Rectal smooth muscle tissue (tissue), 1 donor: ENCODE data around the gene PCDHA6.
"Not testable (repeated sequence)": the region's sequence is repeated elsewhere in the genome, so short reads cannot be mapped to it uniquely, and the experiment has no call there.

Experiments used
- H3K27ac ChIP-seq: one replicate; pipeline ENCODE4 v1.7.0; 2013; ENCODE audit warnings: low read depth, low read length, inconsistent platforms
- H3K27me3 ChIP-seq: one replicate; pipeline ENCODE4 v1.7.0; 2013; ENCODE audit warnings: low read length; ENCODE audit not compliant: control insufficient read depth, insufficient read depth
- H3K36me3 ChIP-seq: one replicate; pipeline ENCODE4 v1.7.0; 2013; ENCODE audit warnings: low read length; ENCODE audit not compliant: control insufficient read depth, insufficient read depth
- H3K4me1 ChIP-seq: one replicate; pipeline ENCODE4 v1.7.0; 2013; ENCODE audit warnings: low read length; ENCODE audit not compliant: control insufficient read depth, insufficient read depth
- H3K4me3 ChIP-seq: one replicate; pipeline ENCODE4 v1.7.0; 2013; ENCODE audit warnings: low read length
- H3K9ac ChIP-seq: one replicate; pipeline ENCODE4 v1.7.0; 2013; ENCODE audit warnings: low read length

PCDHA6 gene

DNA sequence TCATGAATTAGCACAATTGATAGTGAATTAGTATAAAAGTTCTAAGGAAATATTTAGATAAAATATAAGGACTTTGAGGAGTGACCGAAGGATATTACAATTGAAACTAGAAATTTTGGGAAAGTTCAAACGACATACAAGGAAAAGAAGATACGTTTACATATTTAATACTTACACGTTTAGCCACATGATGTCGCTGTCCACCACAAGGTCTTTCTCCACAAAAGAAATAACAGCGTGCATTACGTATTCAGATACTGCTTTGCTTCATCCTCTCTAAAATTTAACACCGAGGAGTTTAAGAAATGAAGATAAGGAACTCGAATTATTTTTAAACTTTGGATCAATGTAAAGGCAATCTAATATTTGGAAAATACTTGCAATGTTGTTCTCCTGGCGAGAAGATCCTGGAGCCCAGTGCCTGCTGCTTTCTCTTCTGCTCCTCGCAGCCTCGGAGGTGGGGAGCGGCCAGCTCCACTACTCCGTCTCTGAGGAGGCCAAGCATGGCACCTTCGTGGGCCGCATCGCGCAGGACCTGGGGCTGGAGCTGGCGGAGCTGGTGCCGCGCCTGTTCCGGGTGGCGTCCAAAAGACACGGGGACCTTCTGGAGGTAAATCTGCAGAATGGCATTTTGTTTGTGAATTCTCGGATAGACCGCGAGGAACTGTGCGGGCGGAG lies 26.8 kb upstream of the PCDHA6 start, which contains the start of gene PCDHA3:
PCDHA3 (plus strand) TSS at position 242 of the 678 bp plus-strand sequence.
- no peak within 1 kb of the TSS for H3K9ac ChIP-seq
- peak within 1 kb of the TSS; percentile 14 for H3K4me3 ChIP-seq
- no peak within 1 kb of the TSS for H3K27ac ChIP-seq
- H3K27me3 ChIP-seq: no peaks in the 10 kb centered on the region
- no peaks in the 10 kb centered on the region for H3K4me1 ChIP-seq
- H3K36me3 ChIP-seq: no peaks in the 10 kb centered on the region

- H3K27me3 ChIP-seq: no peaks in the 10 kb centered on the region
- H3K4me3 ChIP-seq: no peak overlapping the region
- H3K9ac ChIP-seq: no peak overlapping the region
- H3K27ac ChIP-seq: no peak overlapping the region
- H3K4me1 ChIP-seq: no peaks in the 10 kb centered on the region
- no peaks in the 10 kb centered on the region for H3K36me3 ChIP-seq
These were observed 26.3 kb upstream of the PCDHA6 start for GRCh38 chr5:140801494-140801841.

DNA sequence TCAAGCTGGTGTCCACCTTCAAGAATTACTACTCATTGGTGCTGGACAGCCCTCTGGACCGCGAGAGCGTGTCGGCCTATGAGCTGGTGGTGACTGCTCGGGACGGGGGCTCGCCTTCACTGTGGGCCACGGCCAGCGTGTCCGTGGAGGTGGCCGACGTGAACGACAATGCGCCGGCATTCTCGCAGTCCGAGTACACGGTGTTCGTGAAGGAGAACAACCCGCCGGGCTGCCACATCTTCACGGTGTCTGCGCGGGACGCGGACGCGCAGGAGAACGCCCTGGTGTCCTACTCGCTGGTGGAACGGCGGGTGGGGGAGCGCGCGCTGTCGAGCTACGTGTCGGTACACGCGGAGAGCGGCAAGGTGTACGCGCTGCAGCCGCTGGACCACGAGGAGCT lies 25.4 kb upstream of the PCDHA6 start:
- H3K36me3 ChIP-seq, H3K27ac ChIP-seq, H3K9ac ChIP-seq, H3K27me3 ChIP-seq, H3K4me1 ChIP-seq, H3K4me3 ChIP-seq: not testable (repeated sequence)

GRCh38 chr5:140802781-140803271 lies 24.9 kb upstream of the PCDHA6 start:
- Histone ChIP-seq H3K4me3 (no peak overlapping the region), H3K4me1 (no peaks in the 10 kb centered on the region), H3K36me3 (no peaks in the 10 kb centered on the region), H3K27me3 (no peaks in the 10 kb centered on the region), H3K27ac (no peak overlapping the region), H3K9ac (no peak overlapping the region)

DNA sequence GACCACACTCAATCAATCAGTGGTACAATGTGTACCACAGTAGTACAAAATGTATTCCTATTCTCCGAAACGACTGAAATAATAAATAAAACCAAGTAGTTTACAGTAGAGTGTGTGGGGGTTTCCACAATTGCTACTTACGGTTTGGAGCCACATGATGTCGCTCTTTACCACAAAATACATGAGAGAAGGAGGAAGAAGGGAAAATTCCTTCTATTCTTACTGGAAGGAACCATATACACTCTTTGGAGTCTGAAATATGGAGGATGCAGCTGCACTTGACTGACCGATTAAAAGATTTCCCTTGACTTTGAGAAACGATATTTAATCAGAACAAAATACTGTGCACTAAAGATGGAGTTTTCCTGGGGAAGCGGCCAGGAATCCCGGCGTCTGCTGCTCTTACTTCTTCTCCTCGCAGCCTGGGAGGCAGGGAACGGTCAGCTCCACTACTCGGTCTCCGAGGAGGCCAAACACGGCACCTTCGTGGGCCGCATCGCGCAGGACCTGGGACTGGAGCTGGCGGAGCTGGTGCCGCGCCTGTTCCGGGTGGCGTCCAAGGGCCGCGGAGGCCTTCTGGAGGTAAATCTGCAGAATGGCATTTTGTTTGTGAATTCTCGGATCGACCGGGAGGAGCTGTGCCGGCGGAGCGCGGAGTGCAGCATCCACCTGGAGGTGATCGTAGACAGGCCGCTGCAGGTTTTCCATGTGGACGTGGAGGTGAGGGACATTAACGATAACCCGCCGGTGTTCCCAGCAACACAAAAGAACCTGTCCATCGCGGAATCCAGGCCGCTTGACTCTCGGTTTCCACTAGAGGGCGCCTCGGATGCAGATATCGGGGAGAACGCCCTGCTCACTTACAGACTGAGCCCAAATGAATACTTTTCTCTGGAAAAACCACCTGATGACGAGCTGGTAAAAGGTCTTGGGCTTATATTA lies 20.7 kb upstream of the PCDHA6 start, which contains the start of gene PCDHA4:
PCDHA4 (plus strand) TSS at position 235 of the 942 bp plus-strand sequence.
- Histone ChIP-seq H3K4me1 (no peaks in the 10 kb centered on the region), H3K27me3 (no peaks in the 10 kb centered on the region), H3K9ac (no peak within 1 kb of the TSS), H3K27ac (no peak within 1 kb of the TSS), H3K4me3 (peak within 1 kb of the TSS; percentile 40), H3K36me3 (no peaks in the 10 kb centered on the region)

- not testable (repeated sequence) for H3K27me3 ChIP-seq, H3K9ac ChIP-seq, H3K36me3 ChIP-seq, H3K4me3 ChIP-seq, H3K27ac ChIP-seq, H3K4me1 ChIP-seq
These were observed 19.4 kb upstream of the PCDHA6 start for GRCh38 chr5:140808241-140808888.

- Histone ChIP-seq H3K36me3 (no peaks in the 10 kb centered on the region), H3K9ac (no peak overlapping the region), H3K4me3 (no peak overlapping the region), H3K27me3 (no peaks in the 10 kb centered on the region), H3K4me1 (no peaks in the 10 kb centered on the region), H3K27ac (no peak overlapping the region)
These were observed 18.9 kb upstream of the PCDHA6 start for GRCh38 chr5:140808889-140809291.

GRCh38 chr5:140821375-140822280 lies 6.1 kb upstream of the PCDHA6 start, which contains the start of gene PCDHA5:
TSS of gene PCDHA5 (plus strand) at chr5:140821613.
- Histone ChIP-seq H3K4me3 (no peak within 1 kb of the TSS), H3K9ac (no peak within 1 kb of the TSS), H3K36me3 (no peaks in the 10 kb centered on the region), H3K27me3 (no peaks in the 10 kb centered on the region), H3K27ac (no peak within 1 kb of the TSS), H3K4me1 (no peaks in the 10 kb centered on the region)

- H3K9ac ChIP-seq: no peak overlapping the region
- H3K4me1 ChIP-seq: no peaks in the 10 kb centered on the region
- H3K27ac ChIP-seq: no peak overlapping the region
- H3K27me3 ChIP-seq: no peaks in the 10 kb centered on the region
- H3K4me3 ChIP-seq: no peak overlapping the region
- H3K36me3 ChIP-seq: no peaks in the 10 kb centered on the region
These were observed 5.5 kb upstream of the PCDHA6 start for GRCh38 chr5:140822281-140822629.

- H3K9ac ChIP-seq, H3K4me3 ChIP-seq, H3K36me3 ChIP-seq, H3K4me1 ChIP-seq, H3K27ac ChIP-seq, H3K27me3 ChIP-seq: not testable (repeated sequence)
These were observed 4.8 kb upstream of the PCDHA6 start for GRCh38 chr5:140822969-140823368.

DNA sequence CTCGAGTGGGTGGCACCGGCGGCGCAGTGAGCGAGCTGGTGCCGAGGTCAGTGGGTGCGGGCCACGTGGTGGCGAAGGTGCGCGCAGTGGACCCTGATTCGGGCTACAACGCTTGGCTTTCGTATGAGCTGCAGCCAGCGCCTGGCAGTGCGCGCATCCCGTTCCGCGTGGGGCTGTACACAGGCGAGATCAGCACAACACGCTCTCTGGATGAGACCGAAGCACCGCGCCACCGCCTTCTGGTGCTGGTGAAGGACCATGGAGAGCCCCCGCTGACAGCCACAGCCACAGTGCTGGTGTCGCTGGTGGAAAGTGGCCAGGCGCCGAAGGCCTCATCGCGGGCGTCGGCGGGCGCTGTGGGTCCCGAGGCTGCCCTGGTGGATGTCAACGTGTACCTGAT lies 4.3 kb upstream of the PCDHA6 start:
- no peak overlapping the region for H3K9ac ChIP-seq
- H3K27ac ChIP-seq: no peak overlapping the region
- no peaks in the 10 kb centered on the region for H3K27me3 ChIP-seq
- no peaks in the 10 kb centered on the region for H3K4me1 ChIP-seq
- no peak overlapping the region for H3K4me3 ChIP-seq
- no peaks in the 10 kb centered on the region for H3K36me3 ChIP-seq
